ENCODE results near the gene TAF6.
A peak's percentile ranks its signal among the peaks of the same experiment; 100 is the strongest.

The TAF6 gene

GRCh38 chr7:100127866-100128636, 8.9 kb upstream of the TAF6 start:
- Histone ChIP-seq H3K27ac (ENCODE audit: extremely low read depth, low read depth, low read length) (peak overlapping the region; percentile 98; the same call in 1 of the 2 replicates), H3K36me3 (ENCODE audit: control insufficient read depth in 2 of 2, insufficient read depth in 1 of 2, low read length in 2 of 2) (peaks cover 0 to 5% of the 10 kb centered on the region in 2 experiments; a peak in 2 of 3 replicates), H3K4me1 (ENCODE audit: control insufficient read depth, insufficient read depth, low read length) (no peaks in the 10 kb centered on the region; the same call in 1 of the 2 replicates), H3K4me3 (ENCODE audit: low read depth, low read length) (peak overlapping the region; percentile 79), H3K9me3 (ENCODE audit: control insufficient read depth, insufficient read depth, low read depth, low read length) (no peaks in the 10 kb centered on the region)
- ChIA-PET CTCF (interaction anchor here (0.5 to 2.0 kb wide), 14 partner anchors 13 to 659 kb away, joined by 3 to 10 read pairs (median 3); no protein-coding TSS in a partner anchor), POLR2A (interaction anchor here (0.5 to 3.7 kb wide), 2 partner anchors 27 to 705 kb away, joined by 3 to 31 read pairs; partner anchors contain the start of genes AP4M1 and MCM7)
- TF ChIP-seq ZNF423 (tag by site-specific recombination; IDR thresholded peaks at IDR 0.05) (no peak), ZNF600 (tag by site-specific recombination; IDR thresholded peaks at IDR 0.05) (peak; percentile 78), ZBTB17 (tag by site-specific recombination; IDR thresholded peaks at IDR 0.05) (peak; percentile 54), ZNF341 (tag by site-specific recombination; IDR thresholded peaks at IDR 0.05; ENCODE audit: low read depth) (peak; percentile 96), ZNF692 (tag by site-specific recombination; IDR thresholded peaks at IDR 0.05) (no peak)

GRCh38 chr7:100126931-100127865, 8.0 kb upstream of the TAF6 start, which contains the start of gene MBLAC1:
TSS of gene MBLAC1 (plus strand) at chr7:100126967. CDS start at chr7:100127396, 429 bp downstream.
- peak within 1 kb of the TSS; percentile 79 for H3K4me3 ChIP-seq (ENCODE audit: low read depth, low read length)
- POLR2A ChIA-PET: interaction anchor here (0.7 to 8.4 kb wide), 13 partner anchors 13 to 303 kb away, joined by 3 to 81 read pairs (median 4); partner anchors contain the start of genes AP4M1, GPC2, LAMTOR4 and MCM7
- H3K9me3 ChIP-seq (ENCODE audit: control insufficient read depth, insufficient read depth, low read depth, low read length): no peaks in the 10 kb centered on the region
- TF ChIP-seq ZNF311 (tag by site-specific recombination; IDR thresholded peaks at IDR 0.05; ENCODE audit: borderline replicate concordance) (no peak), ZNF768 (tag by site-specific recombination; IDR thresholded peaks at IDR 0.05) (no peak), ATF2 (tag by site-specific recombination; IDR thresholded peaks at IDR 0.05; ENCODE audit: low read depth) (no peak), ZNF274 (IDR thresholded peaks at IDR 0.05; ENCODE audit: low read length) (no peak), ZNF274 (tag by site-specific recombination; IDR thresholded peaks at IDR 0.05; ENCODE audit: borderline replicate concordance) (no peak), CTCF (tag by site-specific recombination; IDR thresholded peaks at IDR 0.05) (no peak; the same call in 1 of the 2 replicates), KLF17 (tag by site-specific recombination; IDR thresholded peaks at IDR 0.05) (peak; percentile 83), ZNF548 (tag by site-specific recombination; IDR thresholded peaks at IDR 0.05) (no peak), ZNF501 (tag by site-specific recombination; IDR thresholded peaks at IDR 0.05) (peak; percentile 98), ZNF624 (tag by site-specific recombination; IDR thresholded peaks at IDR 0.05) (no peak), ZNF292 (tag by site-specific recombination; IDR thresholded peaks at IDR 0.05; ENCODE audit: borderline replicate concordance, low read depth) (no peak), KLF9 (tag by site-specific recombination; IDR thresholded peaks at IDR 0.05; ENCODE audit: low read depth) (peak; percentile 85), ZNF529 (tag by site-specific recombination; IDR thresholded peaks at IDR 0.05; ENCODE audit: insufficient replicate concordance) (no peak), YY1 (tag by site-specific recombination; IDR thresholded peaks at IDR 0.05) (0 out of 2 replicates have a peak, but pooled peaks have one; percentile 83), ZNF48 (tag by site-specific recombination; IDR thresholded peaks at IDR 0.05) (no peak), TCF7L2 (IDR thresholded peaks at IDR 0.05; ENCODE audit: borderline replicate concordance, low read depth, low read length) (no peak), IKZF3 (tag by site-specific recombination; IDR thresholded peaks at IDR 0.05) (no peak), ZNF777 (tag by site-specific recombination; IDR thresholded peaks at IDR 0.05; ENCODE audit: borderline replicate concordance) (no peak)

More at GRCh38 chr7:100126931-100127865, 8.0 kb upstream of the TAF6 start, which contains the start of gene MBLAC1:
- Histone ChIP-seq H3K4me1 (ENCODE audit: control insufficient read depth, insufficient read depth, low read length) (no peaks in the 10 kb centered on the region; the same call in 1 of the 2 replicates), H3K27ac (ENCODE audit: extremely low read depth, low read depth, low read length) (peak within 1 kb of the TSS; percentile 98), H3K36me3 (ENCODE audit: control insufficient read depth in 2 of 2, insufficient read depth in 1 of 2, low read length in 2 of 2) (peaks cover 0 to 11% of the 10 kb centered on the region in 2 experiments; a peak in 2 of 3 replicates)
- CTCF ChIA-PET: interaction anchor here (0.6 to 1.4 kb wide), 4 partner anchors 25 to 284 kb away, joined by 3 to 10 read pairs (median 3); no protein-coding TSS in a partner anchor

All from HEK293 (cell line).